Left ventricle myocardium superior (tissue), 1 donor: Measurements from ENCODE around the gene DIO3. TPM values are rescaled to one million over a fixed set of nuclear protein-coding genes. Genes with fewer than 3 reads are reported as not detected.

ENCODE experiments used
- ATAC-seq: fragments of 200-7000 bp; cut with Tn5 transposase; one replicate; pipeline ENCODE4 v1.9.1; 2020; ENCODE audit warnings: mild to moderate bottlenecking, moderate library complexity
- DNase-seq: peaks from one replicate; pipeline ENCODE4 v3.0.0-alpha.2; 2020
- intact Hi-C: fragments of 100-400 bp; cut with micrococcal nuclease; formaldehyde crosslinking; loops from one replicate; pipeline ENCODE4 v1.11.0; 2022
- total RNA-seq: library from RNA; stranded (reverse); fragmentation: NEBNext Ultra II Directional; extraction: Animal tissue kit (Norgen Biotek cat#: 25700); gene quantifications from one replicate; pipeline ENCODE4 v1.2.1, GENCODE V29; 2021
- donor health status: DM: no; HTN: yes; CAD: no; lungs with severe emphysema.

DIO3 gene
- total RNA-seq, 1 donor from 2014 or later: 0.15 TPM

DNA sequence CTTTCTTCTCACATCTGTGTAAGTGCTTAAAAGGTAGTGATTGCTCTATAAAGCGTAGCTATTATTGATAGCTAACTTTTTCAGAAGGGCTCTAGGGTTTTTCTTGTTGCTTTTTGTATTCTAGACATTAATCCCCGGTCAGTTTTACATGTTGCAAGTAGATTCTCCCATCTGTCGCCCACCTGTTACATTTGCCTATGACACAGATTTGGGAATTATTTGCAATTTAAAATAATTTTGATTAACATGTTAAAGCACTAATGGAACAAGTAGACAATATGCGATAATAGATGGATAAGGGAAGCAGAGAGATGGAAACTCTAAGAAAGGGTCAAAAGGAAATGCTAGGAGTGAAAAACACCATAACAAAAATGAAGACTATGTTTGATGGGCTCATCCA lies 44.5 kb downstream of the DIO3 start:
- intact Hi-C loops: no loop called here
- ATAC-seq (no peak), DNase-seq (no peak)

Other genes starting within 250 kb of the DIO3 start
- gene PPP2R5C, start 200.2 kb downstream of the DIO3 start, total RNA-seq: 211 TPM